Ascending aorta (tissue), 2 donors: ENCODE results near the gene EVX1. TPM values are rescaled to one million over a fixed set of nuclear protein-coding genes. Genes with fewer than 3 reads are reported as not detected.

Source experiments
- DNase-seq, 2 donors: peaks; one replicate each; pipeline ENCODE4 v3.0.0-alpha.2; 2019; ENCODE audit warnings: low spot score in 2 of 2
- H3K27ac ChIP-seq, 2 donors: fragments of 200-600 bp; sonication (generic); one replicate each; pipeline ENCODE4 v1.5.1; 2016 to 2017; ENCODE audit warnings: mild to moderate bottlenecking in 1 of 2
- H3K27me3 ChIP-seq: fragments of 200-600 bp; sonication (generic); one replicate; pipeline ENCODE4 v1.5.1; 2017
- H3K36me3 ChIP-seq, 2 donors: fragments of 200-600 bp; sonication (generic); one replicate each; pipeline ENCODE4 v1.5.1; 2016
- H3K4me1 ChIP-seq, 2 donors: fragments of 200-600 bp; sonication (generic); one replicate each; pipeline ENCODE4 v1.5.1; 2016 to 2017; ENCODE audit warnings: mild to moderate bottlenecking in 1 of 2
- H3K4me3 ChIP-seq, 2 donors: fragments of 200-600 bp; sonication (generic); one replicate each; pipeline ENCODE4 v1.5.1; 2016 to 2017; ENCODE audit warnings: mild to moderate bottlenecking in 1 of 2
- H3K9me3 ChIP-seq, 2 donors: fragments of 200-600 bp; sonication (generic); one replicate each; pipeline ENCODE4 v1.5.1; 2016
- CTCF ChIP-seq, 3 experiments: fragments of 200-600 bp in 2 of 3; fragments of 450-650 bp in 1 of 3; sonication (generic) in 2 of 3; IDR thresholded peaks; one replicate each; pipeline ENCODE4 v1.5.1; 2016 to 2019; ENCODE audit warnings: antibody characterized with exemption in 3 of 3, mild to moderate bottlenecking in 1 of 3, moderate library complexity in 1 of 3
- intact Hi-C: fragments of 100-400 bp; cut with DNase I; formaldehyde crosslinking; loops from one replicate; pipeline ENCODE4 v1.15.1; 2023
- total RNA-seq: library from RNA; depleted of rRNA; stranded (reverse); fragments of >200 nt; gene quantifications from one replicate; pipeline ENCODE4 v1.1.0, GENCODE V29; 2016

The EVX1 gene
- total RNA-seq, 1 donor from 2014 or later = not detected

DNA sequence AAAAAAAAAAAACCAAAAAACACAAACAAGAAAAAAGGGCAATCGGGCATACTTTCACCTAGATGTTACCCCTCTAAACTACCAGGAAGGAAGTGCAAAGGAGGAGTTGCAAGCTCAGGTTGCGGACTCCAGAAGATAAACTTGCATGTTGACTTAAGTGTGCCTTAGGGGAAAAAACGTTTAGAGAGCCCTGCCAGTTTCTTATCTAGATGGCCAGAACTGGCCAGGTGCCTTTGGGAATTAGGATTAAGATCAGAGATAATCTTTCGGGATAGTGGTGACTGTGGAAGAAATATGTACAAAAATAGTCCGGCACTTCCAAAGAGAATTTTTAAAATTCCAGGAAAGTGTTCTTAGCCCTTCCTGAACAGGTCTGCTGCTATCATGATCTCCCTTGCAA lies 17.6 kb downstream of the EVX1 start:
- Histone ChIP-seq H3K27me3 (no peaks in the 10 kb centered on the region), H3K4me3 (no peak overlapping the region), H3K4me1 (no peaks in the 10 kb centered on the region), H3K27ac (no peak overlapping the region), H3K36me3 (no peaks in the 10 kb centered on the region), H3K9me3 (no peaks in the 10 kb centered on the region)
- no peak for TF ChIP-seq CTCF (IDR thresholded peaks at IDR 0.05)
- DNase-seq = no peak
- intact Hi-C loops = no loop called here

- no peak overlapping the region for H3K4me3 ChIP-seq
These were observed 19.5 kb downstream of the EVX1 start for GRCh38 chr7:27262121-27262520.

GRCh38 chr7:27263781-27264180 lies 21.2 kb downstream of the EVX1 start:
- Histone ChIP-seq H3K9me3 (no peaks in the 10 kb centered on the region), H3K4me1 (no peaks in the 10 kb centered on the region), H3K27ac (no peak overlapping the region), H3K4me3 (no peak overlapping the region), H3K36me3 (no peaks in the 10 kb centered on the region), H3K27me3 (no peaks in the 10 kb centered on the region)
- intact Hi-C loops = no loop called here
- no peak for DNase-seq
- TF ChIP-seq CTCF (IDR thresholded peaks at IDR 0.05) = no peak

More at GRCh38 chr7:27262121-27262520, 19.5 kb downstream of the EVX1 start:
- Histone ChIP-seq H3K27me3 (no peaks in the 10 kb centered on the region), H3K9me3 (no peaks in the 10 kb centered on the region), H3K27ac (no peak overlapping the region), H3K4me1 (no peaks in the 10 kb centered on the region), H3K36me3 (no peaks in the 10 kb centered on the region)
- no peak for TF ChIP-seq CTCF (IDR thresholded peaks at IDR 0.05)
- no peak for DNase-seq
- intact Hi-C loops = no loop called here

DNA sequence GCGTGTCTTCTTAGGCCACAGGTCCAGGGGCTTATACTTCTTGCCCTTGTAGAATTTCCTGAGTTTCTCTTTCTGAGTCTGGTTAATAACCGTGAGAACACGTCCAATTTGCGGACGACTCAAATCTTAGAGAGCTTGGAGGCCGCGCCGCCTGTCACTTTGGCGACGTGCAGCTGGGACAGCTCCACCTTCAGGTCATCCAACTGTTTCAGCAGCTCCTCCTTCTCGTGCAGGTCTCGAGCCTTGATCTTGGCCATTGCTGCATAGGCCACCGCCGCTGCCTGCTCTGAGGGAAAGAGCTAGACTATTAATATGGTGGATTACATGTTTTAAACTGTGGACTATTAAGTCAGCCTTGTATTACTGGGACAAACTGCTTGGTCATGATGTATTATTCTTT lies 26.9 kb downstream of the EVX1 start:
- H3K27me3 ChIP-seq = no peaks in the 10 kb centered on the region
- no peaks in the 10 kb centered on the region for H3K4me1 ChIP-seq
- no peak for DNase-seq
- no peaks in the 10 kb centered on the region for H3K36me3 ChIP-seq
- intact Hi-C loops = no loop called here
- no peak overlapping the region for H3K27ac ChIP-seq
- no peak for TF ChIP-seq CTCF (IDR thresholded peaks at IDR 0.05)
- H3K9me3 ChIP-seq = peaks cover 0 to 17% of the 10 kb centered on the region in 2 donors
- no peak overlapping the region for H3K4me3 ChIP-seq

DNA sequence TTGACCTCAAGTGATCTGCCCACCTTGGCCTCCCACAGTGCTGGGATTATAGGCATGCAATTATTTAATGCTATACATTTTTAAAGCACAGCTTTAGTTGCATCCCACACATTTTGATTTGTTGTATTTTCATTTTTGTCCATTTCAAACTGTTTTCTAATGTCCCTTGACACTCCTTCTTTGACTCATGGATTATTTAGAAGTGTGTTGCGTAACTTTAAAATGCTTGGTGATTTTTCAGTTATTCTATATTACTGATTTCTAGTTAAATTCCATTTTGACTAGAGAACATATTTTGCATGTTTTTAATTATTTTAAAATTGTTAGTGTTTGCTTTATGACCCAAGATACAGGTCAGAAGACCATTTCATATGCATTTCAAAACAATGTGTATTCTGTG lies 28.8 kb downstream of the EVX1 start:
- intact Hi-C loops = no loop called here
- no peak for DNase-seq
- Histone ChIP-seq H3K4me1 (no peaks in the 10 kb centered on the region), H3K9me3 (peaks cover 0 to 17% of the 10 kb centered on the region in 2 donors), H3K4me3 (no peak overlapping the region), H3K36me3 (no peaks in the 10 kb centered on the region), H3K27ac (no peak overlapping the region), H3K27me3 (no peaks in the 10 kb centered on the region)
- TF ChIP-seq CTCF (IDR thresholded peaks at IDR 0.05) = no peak

- H3K4me3 ChIP-seq = no peak overlapping the region
- TF ChIP-seq CTCF (IDR thresholded peaks at IDR 0.05) = no peak
- intact Hi-C loops = no loop called here
- DNase-seq = no peak
- H3K4me1 ChIP-seq = no peaks in the 10 kb centered on the region
- H3K36me3 ChIP-seq = no peaks in the 10 kb centered on the region
- H3K27me3 ChIP-seq = no peaks in the 10 kb centered on the region
- H3K27ac ChIP-seq = no peak overlapping the region
- peaks cover 0 to 9% of the 10 kb centered on the region in 2 donors for H3K9me3 ChIP-seq
These were observed 35.0 kb downstream of the EVX1 start for GRCh38 chr7:27277628-27278027.
